WTC11 (cell line): ENCODE results near the gene ASTE1.

ENCODE experiments used
- CTCF ChIP-seq: fragments of 200-600 bp; IDR thresholded peaks from 2 replicates; pipeline ENCODE4 v1.8.0; 2022; ENCODE audit warnings: antibody characterized with exemption
- ZNF232 ChIP-seq: sonication (generic); formaldehyde crosslinking; IDR thresholded peaks from 2 replicates; pipeline ENCODE4 v1.8.0; 2022; ENCODE audit warnings: mild to moderate bottlenecking, missing genetic modification reagents

- TF ChIP-seq CTCF (no peak), ZNF232 (CRISPR knock-in tag) (no peak)
These were observed 53.2 kb downstream of the ASTE1 start for GRCh38 chr3:130973406-130973805.
